MM.1S (cell line): Measurements from ENCODE around the gene HEATR3.

ENCODE experiments used
- DNase-seq: peaks from one replicate; pipeline ENCODE4 v3.0.0-alpha.2; 2015
- H2AFZ ChIP-seq: fragments of 300-600 bp; sonication (generic); 2 replicates; pipeline ENCODE4 v1.6.0; 2016; ENCODE audit warnings: antibody characterized with exemption, low read length
- H3F3A ChIP-seq: fragments of 300-600 bp; sonication (generic); 2 replicates; pipeline ENCODE4 v1.6.1; 2016; ENCODE audit warnings: mild to moderate bottlenecking, antibody characterized with exemption, low read length, moderate library complexity, mixed read lengths; ENCODE audit not compliant: insufficient read depth
- H3K27ac ChIP-seq: fragments of 300-600 bp; sonication (generic); 2 replicates; pipeline ENCODE4 v1.5.1; 2016; ENCODE audit warnings: mild to moderate bottlenecking, low read length
- H3K27me3 ChIP-seq: fragments of 300-600 bp; sonication (generic); replicated peaks from 2 replicates; pipeline ENCODE4 v1.6.0; 2016; ENCODE audit warnings: low read length; ENCODE audit not compliant: insufficient read depth
- H3K36me3 ChIP-seq: fragments of 300-600 bp; sonication (generic); replicated peaks from 2 replicates; pipeline ENCODE4 v1.6.1; 2016; ENCODE audit warnings: mild to moderate bottlenecking, low read length, mixed read lengths; ENCODE audit not compliant: insufficient read depth
- H3K4me1 ChIP-seq: fragments of 300-600 bp; sonication (generic); 2 replicates; pipeline ENCODE4 v1.6.1; 2016; ENCODE audit warnings: low read length, mixed read lengths
- H3K4me2 ChIP-seq: fragments of 300-600 bp; sonication (generic); 2 replicates; pipeline ENCODE4 v1.6.0; 2016; ENCODE audit warnings: low read depth, low read length
- H3K4me3 ChIP-seq: fragments of 300-600 bp; sonication (generic); 2 replicates; pipeline ENCODE4 v1.5.1; 2016; ENCODE audit warnings: low read length, mixed read lengths
- H3K79me2 ChIP-seq: fragments of 300-600 bp; sonication (generic); 2 replicates; pipeline ENCODE4 v1.6.1; 2016; ENCODE audit warnings: mixed run types, low read length, mixed read lengths
- H3K9ac ChIP-seq: fragments of 300-600 bp; sonication (generic); 2 replicates; pipeline ENCODE4 v1.6.1; 2016; ENCODE audit warnings: low read length, mixed read lengths
- H3K9me2 ChIP-seq: fragments of 300-600 bp; sonication (generic); replicated peaks from 2 replicates; pipeline ENCODE4 v1.6.1; 2016; ENCODE audit warnings: mild to moderate bottlenecking, low read length, mixed read lengths; ENCODE audit not compliant: insufficient read depth
- H3K9me3 ChIP-seq: fragments of 300-600 bp; sonication (generic); replicated peaks from 2 replicates; pipeline ENCODE4 v1.6.1; 2016; ENCODE audit warnings: mild to moderate bottlenecking, low read length, mixed read lengths; ENCODE audit not compliant: insufficient read depth
- H4K20me1 ChIP-seq: fragments of 300-600 bp; sonication (generic); 2 replicates; pipeline ENCODE4 v1.6.1; 2016; ENCODE audit warnings: mild to moderate bottlenecking, low read length, moderate library complexity, mixed read lengths; ENCODE audit not compliant: insufficient read depth
- EZH2 ChIP-seq: fragments of 300-600 bp; sonication (generic); optimal IDR thresholded peaks from 2 replicates; pipeline ENCODE3; 2017; ENCODE audit warnings: low read depth, mild to moderate bottlenecking, antibody characterized with exemption, low read length, mixed read lengths
- EZH2phosphoT487 ChIP-seq: fragments of 300-600 bp; sonication (generic); IDR thresholded peaks from 2 replicates; pipeline ENCODE4 v1.6.1; 2018; ENCODE audit warnings: antibody characterized with exemption, low read length
- TF ChIP-seq, protein P1 (sequence below): fragments of 300-600 bp; sonication (generic); IDR thresholded peaks from 2 replicates; pipeline ENCODE4 v1.5.1; 2016; ENCODE audit warnings: antibody characterized with exemption, low read length, mixed read lengths

Gene HEATR3

DNA sequence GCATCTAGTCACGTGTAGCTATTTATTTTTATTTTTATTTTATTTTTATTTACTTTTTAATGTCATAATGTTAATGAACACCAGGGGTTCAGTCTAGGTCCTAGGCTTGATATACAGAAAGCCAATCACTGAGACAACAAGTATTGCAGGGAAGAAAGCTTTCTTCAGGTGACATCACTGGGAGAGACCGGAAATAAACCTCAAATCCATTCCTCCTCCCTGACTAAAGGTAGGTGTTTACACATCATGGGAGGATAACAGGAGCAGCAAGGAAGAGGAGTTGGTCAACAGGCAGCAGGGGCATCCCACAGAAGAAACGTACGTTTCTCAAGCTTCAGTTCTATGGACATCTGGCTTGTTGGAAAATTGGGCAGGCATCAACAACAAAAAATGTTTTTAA, 9.5 kb upstream of the HEATR3 start:
- Histone ChIP-seq H3K4me3 (no peak overlapping the region), H3F3A (no peaks in the 10 kb centered on the region), H4K20me1 (no peaks in the 10 kb centered on the region), H3K9ac (no peak overlapping the region), H2AFZ (no peak overlapping the region), H3K36me3 (no peaks in the 10 kb centered on the region), H3K4me2 (no peak overlapping the region), H3K27me3 (no peaks in the 10 kb centered on the region), H3K4me1 (no peaks in the 10 kb centered on the region), H3K9me2 (no peaks in the 10 kb centered on the region), H3K9me3 (no peaks in the 10 kb centered on the region), H3K79me2 (no peaks in the 10 kb centered on the region), H3K27ac (no peak overlapping the region)
- DNase-seq = no peak
- TF ChIP-seq, protein P1, sequence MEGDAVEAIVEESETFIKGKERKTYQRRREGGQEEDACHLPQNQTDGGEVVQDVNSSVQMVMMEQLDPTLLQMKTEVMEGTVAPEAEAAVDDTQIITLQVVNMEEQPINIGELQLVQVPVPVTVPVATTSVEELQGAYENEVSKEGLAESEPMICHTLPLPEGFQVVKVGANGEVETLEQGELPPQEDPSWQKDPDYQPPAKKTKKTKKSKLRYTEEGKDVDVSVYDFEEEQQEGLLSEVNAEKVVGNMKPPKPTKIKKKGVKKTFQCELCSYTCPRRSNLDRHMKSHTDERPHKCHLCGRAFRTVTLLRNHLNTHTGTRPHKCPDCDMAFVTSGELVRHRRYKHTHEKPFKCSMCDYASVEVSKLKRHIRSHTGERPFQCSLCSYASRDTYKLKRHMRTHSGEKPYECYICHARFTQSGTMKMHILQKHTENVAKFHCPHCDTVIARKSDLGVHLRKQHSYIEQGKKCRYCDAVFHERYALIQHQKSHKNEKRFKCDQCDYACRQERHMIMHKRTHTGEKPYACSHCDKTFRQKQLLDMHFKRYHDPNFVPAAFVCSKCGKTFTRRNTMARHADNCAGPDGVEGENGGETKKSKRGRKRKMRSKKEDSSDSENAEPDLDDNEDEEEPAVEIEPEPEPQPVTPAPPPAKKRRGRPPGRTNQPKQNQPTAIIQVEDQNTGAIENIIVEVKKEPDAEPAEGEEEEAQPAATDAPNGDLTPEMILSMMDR = no peak
- TF ChIP-seq EZH2 (no peak), EZH2phosphoT487 (no peak)

DNA sequence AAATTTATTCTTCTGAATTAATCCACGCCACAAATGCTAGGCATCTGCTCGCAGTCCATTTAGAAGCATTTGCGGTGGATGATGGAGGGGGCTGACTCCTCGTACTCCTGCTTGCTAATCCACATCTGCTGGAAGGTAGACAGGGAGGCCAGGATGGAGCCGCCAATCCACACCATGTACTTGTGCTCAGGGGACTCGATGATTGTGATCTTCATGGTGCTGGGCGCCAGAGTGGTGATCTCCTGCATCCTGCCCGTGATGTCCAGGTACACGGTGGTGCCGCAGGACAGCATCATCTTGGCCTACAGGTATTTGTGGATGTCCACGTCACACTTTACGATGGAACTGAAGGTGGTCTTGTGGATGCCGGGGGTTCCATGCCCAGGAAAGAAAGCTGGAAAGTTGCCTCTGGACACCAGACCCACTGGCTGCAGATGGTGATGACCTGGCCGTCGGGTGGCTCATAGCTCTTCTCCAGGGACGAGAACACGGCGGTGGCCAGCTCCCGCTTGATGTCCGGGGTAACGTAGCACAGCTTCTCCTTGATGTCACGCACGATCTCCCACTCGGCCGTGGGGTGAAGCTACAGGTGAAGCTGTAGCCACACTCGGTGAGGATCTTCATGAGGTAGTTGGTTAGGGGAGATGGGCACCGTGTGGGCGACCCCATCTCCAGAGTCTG, 7.5 kb upstream of the HEATR3 start:
- H3K9me3 ChIP-seq = no peaks in the 10 kb centered on the region
- H3K27me3 ChIP-seq = no peaks in the 10 kb centered on the region
- H3K79me2 ChIP-seq = no peaks in the 10 kb centered on the region
- no peak overlapping the region for H3K4me2 ChIP-seq
- H4K20me1 ChIP-seq = no peaks in the 10 kb centered on the region
- no peak overlapping the region for H3K27ac ChIP-seq
- H3K9me2 ChIP-seq = no peaks in the 10 kb centered on the region
- TF ChIP-seq EZH2 (no peak), EZH2phosphoT487 (no peak)
- TF ChIP-seq, protein P1 = no peak
- no peaks in the 10 kb centered on the region for H3F3A ChIP-seq
- no peaks in the 10 kb centered on the region for H3K36me3 ChIP-seq
- no peak for DNase-seq
- no peak overlapping the region for H3K4me3 ChIP-seq
- no peak overlapping the region for H3K9ac ChIP-seq
- no peaks in the 10 kb centered on the region for H3K4me1 ChIP-seq
- no peak overlapping the region for H2AFZ ChIP-seq

DNA sequence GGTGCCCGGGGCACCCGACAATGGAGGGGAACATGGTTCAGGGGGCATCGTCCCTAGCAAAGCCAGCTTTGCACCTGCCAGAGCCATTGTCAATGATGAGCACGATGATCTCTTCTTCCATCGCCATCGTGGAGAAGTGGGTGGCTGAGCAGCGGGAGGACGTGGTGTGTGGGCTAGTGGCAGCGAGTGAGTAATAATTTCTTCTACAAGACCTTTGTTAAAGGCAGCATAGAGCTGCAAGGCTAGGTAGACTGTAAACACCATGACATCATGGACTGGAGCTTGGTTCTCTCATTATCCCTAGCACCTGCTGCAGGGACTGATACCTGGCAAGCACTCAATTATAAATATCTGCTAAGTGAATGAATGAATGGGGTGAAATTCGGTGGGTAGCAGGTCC, 6.7 kb upstream of the HEATR3 start:
- TF ChIP-seq, protein P1 = no peak
- TF ChIP-seq EZH2 = no peak
- no peak for TF ChIP-seq EZH2phosphoT487
- Histone ChIP-seq H3K27ac (no peak overlapping the region), H3K4me3 (no peak overlapping the region), H3K27me3 (no peaks in the 10 kb centered on the region), H3K9me3 (no peaks in the 10 kb centered on the region), H3F3A (no peaks in the 10 kb centered on the region), H3K4me1 (no peaks in the 10 kb centered on the region), H2AFZ (no peak overlapping the region), H3K79me2 (no peaks in the 10 kb centered on the region), H3K9me2 (no peaks in the 10 kb centered on the region), H3K36me3 (no peaks in the 10 kb centered on the region), H3K9ac (no peak overlapping the region), H4K20me1 (no peaks in the 10 kb centered on the region), H3K4me2 (no peak overlapping the region)
- DNase-seq = no peak
